HG03196 (cell line): Measurements from ENCODE around the gene RBBP8NL.

Experiments
- ATAC-seq: cut with Tn5 transposase; IDR thresholded peaks from one replicate; pipeline ENCODE4 v1.9.1; 2021; ENCODE audit not compliant: unreplicated experiment

Gene RBBP8NL

DNA sequence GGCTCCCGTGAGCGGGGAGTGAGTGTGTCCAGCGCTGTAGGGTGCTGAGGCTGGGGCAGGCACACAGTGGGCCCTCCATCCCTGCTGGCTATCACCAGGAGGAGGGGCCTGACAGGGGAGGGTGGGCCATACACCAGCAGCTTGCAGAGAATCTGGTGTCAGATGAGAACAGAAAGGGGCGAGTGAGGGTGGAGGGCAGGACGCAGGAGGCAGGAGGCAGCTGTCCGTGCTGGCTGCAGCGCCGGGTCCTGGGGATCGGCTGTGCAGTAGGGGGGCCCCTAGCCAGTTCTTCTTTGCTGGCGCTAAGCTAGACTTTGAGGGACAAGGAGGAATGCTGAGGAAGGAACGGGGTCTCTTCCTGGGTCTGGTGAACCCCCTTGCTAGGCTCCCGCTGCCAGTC, 18.7 kb downstream of the RBBP8NL start:
- no peak for ATAC-seq

DNA sequence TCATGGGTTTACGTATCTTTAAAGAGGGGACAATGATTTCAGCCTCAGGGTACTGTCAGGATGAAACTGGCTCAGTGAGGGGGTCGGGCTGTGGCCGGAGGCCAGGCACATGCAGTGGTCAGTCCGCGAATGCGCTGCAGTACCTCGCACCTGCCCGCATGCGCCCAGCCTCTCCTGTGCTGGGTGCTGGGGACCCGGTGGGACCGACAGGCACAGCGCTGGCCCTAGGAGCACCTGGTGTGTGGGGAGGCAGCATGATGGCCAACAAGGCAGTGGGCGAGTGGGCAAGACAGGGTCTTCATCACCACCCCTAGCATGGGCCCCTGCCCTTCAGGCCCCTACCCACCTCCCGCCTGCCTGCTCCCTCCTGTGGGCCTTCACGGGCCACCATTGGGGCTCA, 19.3 kb downstream of the RBBP8NL start:
- ATAC-seq: no peak

DNA sequence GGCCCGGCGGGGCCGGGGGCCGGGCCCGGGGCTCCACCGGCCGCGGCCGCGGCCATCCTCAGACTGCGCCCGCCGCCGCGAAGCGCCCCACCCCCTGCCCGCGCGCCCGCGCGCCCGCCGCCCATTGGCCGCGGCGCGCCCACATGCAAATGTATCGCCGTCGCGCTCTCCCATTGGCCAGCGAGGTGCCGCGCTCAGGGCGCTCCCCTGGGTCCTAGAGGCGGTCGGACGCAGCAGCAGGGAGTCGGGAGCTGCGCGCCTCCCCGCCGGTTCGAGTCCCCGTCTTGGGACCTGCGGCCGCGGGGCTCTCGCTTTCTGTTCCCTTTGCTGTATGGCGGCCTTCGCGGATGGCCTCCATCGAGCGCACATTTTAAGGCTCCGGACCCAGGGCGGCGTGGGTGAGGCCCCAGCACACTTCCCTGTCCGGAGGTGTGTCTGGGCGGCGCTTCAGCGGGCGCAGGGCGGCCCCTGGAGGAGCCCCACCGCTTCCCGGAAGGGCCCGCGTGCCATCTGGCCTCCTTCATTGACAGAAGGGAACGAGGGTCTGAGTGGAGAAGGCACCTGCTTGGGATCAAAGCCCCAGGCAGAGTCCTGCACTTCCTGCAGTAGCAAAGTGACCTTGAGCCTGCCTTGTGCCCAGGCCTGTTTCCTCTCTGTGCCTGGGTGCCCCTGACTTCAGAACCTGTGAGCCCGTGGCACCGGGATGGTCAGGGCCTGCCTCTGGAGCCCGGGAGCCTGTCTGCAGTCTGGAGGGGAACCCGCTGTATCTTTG, 19.9 kb downstream of the RBBP8NL start, which contains the start of gene CABLES2:
Gene CABLES2, minus strand, starts transcription at position 65 of the 772 bp plus-strand sequence. Its CDS starts 9 bp downstream, at position 56.
- peak; percentile 66 for ATAC-seq

DNA sequence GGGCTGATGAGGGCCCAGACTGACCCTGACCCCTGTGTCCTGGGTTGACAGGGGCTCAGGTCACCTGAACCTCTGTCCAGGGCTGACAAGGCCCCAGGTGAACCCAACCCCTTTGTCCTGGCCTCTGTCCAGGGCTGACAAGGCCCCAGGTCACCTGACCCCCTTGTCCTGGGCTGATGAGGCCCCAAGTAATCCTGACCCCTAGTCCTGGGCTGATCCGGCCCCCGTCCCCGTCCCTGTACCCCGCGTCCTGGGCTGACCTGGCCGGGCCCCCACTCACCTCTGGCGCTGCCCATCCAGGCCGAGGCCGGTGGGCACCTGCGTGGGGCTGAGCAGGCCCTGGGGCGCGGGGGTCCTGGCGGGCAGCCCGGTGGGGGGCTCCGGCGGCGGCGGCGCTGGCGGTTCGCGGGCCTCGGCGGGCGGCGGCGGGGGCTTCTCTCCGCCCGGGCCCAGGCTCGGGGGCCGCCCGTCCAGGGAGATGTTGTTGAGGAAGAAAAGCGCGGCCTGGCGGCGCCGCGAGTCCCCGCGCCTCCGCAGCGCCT, 20.6 kb downstream of the RBBP8NL start:
- peak; percentile 1 for ATAC-seq

DNA sequence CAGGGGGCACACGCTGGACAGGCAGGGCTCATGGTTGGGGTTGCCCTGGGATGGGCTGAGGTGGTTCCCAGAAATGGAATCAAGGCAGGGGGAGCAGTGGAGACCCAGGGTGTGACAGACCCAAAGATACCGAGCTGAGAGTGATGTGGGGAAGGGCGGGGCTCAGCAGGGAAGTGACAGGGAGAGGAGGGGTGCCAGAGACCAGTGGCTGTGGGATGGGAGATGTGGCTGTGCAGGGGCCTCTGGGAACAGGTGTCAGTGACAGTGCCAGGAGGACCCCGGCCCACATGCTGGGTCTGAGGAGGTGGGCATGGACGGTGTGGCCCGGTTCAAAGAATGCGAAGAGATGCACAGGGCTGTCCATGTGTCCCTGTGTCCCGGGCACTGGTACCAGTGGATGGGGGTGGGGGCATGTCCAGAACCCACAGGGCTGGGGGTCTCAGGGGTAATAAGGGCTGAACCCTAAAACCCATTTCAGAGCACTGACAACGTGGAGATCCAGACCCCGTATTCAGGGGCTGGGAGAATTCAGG, 21.3 kb downstream of the RBBP8NL start:
- ATAC-seq: no peak

DNA sequence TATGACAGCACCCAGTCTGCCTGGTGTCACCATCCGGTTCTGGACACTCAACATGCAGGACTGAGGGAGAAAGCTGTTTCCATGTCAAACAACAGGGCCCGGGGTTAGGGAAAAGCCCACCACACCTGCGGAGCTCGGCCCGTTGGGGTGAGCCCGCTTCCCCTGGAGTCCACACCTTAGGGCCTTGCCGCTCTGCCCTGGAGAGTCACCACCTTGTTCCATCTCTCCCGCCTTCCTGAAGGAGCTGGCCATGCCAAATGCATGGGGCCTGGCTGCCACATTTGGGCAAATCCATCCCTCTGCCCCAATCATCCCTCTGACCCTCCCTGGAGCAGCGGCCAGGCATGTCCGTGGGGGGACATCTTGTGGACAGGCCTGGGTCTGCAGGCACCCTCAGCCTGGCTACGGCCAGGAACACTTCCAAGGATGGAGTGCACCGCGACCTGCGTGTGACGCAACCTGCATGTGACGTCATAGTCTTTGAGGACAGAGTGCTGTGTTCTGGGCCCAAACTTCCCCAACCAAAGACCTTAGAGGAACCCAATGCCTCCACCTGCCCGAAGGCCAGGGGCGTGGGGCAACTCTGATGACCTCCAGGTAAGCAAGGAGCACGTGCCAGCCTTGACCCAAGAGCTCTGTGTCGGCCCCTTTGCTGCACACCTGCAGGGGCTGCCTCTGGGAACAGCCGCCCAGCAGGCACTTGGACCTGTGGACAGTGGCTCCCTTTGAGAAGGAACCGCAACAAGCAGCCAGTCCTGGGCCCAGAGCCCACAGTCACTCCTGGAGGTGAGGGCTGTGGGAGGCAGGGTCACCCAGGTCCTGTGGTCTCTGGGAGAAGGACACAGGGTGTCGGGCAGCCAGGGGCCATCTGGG, 22.0 kb downstream of the RBBP8NL start:
- no peak for ATAC-seq

DNA sequence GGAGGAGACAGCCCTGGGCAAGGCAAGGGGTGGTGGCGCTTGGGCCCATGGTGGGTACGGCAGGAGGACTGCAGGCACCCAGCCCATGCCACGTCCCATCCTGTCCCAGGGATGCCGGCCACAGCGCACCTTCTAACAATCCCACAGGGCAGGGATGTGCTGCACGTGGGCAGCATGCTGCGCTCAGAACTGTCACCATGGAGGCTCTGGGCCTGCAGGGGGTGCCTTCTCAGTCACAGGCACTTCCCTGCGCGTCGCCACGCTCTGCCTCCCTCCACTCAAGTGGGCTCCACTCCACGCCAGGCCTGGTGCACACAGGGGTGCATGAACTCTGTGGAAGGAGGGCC, 22.6 kb downstream of the RBBP8NL start:
- no peak for ATAC-seq

DNA sequence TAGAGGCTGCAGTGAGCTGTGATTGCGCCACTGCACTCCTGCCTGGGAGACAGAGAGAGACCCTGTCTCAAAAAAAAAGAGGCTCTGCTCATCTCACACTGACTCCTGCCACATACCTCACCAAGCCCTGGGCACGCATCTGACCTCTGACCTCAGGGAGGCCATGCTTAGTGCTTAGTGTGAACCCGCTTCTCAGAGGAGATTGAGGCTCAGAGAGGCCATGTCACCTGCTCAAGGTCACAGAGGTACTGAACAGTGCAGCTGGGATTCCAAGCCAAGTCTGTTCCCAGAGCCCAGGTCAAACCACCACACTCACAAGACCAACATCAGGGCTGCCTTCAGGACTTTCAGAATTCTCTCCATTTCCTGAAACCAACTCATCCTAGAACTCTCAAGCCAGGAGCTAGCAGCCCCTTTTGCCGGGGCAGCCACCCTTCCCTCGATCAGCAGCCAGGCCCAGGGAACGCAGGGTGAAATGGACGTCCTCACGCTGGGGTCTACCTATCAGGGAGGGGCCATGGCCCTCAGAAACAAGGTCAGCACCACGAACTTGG, 23.1 kb downstream of the RBBP8NL start:
- ATAC-seq: no peak

DNA sequence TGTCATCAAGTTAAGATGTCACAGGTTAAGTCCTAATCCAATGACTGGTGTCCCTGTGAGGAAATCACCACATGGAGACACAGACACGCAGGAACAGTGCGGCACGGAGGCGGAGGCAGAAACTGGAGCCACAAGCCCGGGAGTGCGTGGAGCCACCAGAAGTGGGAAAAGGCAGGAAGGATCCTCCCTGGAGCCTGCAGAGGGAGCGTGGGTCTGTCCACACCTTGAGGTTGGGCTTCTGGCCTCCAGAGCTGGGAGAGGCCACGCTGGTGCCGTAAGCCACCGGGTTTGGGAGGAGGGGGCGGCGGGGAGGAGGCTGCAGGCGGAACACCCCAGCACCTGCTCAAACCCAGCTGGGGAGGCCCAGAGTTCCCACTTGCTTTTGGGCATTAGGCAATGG, 24.0 kb downstream of the RBBP8NL start:
- no peak for ATAC-seq

DNA sequence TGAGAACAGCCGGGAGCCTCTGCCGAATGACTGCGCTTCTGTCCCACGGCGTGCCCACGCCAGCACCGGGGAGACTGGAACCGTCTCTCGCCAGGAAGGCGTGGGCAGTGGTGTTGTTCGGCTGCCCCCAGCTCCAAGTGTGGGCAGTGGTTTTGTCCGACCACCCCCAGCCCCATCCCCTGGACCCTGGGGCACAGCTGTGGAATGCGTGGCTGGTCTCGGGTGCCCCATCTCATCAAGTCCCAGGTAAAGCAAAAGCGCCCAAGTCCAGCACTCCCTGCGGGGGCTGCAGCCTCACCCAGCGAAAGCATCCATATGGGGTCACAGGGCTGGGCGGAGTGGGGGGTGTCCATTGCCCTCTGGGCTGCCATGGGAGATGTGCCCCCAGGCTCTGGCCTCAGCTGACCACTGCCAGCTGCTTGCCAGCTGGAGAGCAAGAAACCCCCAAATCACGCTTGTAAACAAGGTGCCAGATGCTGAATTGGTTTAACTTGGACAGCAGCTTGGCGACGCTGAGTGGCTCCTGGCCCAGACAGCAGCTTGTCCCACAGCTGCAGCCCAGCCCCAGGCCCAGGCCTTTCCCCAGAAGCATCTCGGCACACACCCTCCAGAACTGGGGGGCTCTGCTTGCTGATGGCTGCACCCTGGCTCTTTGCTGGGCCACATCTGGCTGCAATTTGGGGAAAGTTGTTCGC, 24.7 kb downstream of the RBBP8NL start:
- ATAC-seq: no peak

DNA sequence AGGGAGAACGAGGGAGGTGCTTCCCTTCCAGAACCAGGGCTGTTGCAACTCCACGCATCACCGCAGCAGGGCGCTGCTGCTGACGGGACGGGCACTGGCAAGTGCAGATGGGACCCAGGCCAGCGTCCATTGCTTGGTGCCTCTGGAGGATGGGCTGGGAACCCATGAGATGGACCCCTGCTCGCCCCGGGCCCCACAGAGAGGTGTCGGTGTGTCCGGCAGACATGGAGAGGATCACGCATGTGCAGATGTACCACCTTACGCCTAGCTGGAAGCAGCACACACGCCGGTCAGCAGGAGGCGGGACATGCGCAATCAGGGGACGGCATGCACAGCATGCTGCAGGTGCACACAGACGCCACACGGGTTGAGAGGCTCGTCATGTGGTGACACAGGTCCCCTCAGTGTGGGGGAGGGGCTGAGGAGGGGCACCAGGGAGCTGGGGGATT, 26.0 kb downstream of the RBBP8NL start:
- no peak for ATAC-seq

DNA sequence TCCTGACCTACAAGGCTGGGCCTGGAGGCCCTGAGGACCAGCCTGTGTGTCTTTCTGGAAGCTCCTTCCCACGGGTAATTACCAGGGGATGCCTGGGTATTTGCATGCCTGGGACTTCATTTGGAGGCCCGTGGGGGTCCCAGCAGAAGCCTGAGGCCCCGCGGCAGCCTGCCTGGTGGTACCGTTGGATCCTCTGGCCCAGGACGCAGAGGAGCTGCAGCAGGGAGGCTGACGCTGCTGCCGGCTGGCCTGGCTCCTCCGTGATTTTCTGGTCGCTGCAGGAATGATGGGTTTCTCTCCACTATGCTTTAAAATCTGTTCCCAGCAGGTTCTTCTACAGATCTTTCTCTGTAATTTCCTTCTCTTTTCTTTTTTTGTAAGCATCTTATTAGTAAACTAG, 26.8 kb downstream of the RBBP8NL start:
- ATAC-seq: no peak

DNA sequence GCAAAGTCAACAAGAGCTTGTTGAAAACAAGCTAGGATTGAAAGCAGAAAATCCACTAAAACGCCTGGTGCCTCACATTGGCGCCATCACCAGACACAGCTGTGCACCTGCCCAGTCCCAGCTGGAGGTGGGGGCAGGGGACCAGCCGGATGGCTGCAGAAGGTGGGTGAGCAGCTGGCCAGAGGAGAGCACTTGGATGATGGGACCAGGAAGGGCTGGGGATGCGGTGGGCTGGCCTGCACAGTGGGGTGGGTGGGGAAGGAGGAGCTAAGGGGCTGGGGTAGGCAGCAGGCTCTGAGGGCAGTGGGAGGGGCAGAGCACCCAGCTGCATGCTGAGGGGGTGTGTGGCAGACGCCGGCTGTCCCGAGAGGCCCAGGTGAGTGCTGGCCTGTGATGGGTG, 27.3 kb downstream of the RBBP8NL start:
- ATAC-seq: no peak

DNA sequence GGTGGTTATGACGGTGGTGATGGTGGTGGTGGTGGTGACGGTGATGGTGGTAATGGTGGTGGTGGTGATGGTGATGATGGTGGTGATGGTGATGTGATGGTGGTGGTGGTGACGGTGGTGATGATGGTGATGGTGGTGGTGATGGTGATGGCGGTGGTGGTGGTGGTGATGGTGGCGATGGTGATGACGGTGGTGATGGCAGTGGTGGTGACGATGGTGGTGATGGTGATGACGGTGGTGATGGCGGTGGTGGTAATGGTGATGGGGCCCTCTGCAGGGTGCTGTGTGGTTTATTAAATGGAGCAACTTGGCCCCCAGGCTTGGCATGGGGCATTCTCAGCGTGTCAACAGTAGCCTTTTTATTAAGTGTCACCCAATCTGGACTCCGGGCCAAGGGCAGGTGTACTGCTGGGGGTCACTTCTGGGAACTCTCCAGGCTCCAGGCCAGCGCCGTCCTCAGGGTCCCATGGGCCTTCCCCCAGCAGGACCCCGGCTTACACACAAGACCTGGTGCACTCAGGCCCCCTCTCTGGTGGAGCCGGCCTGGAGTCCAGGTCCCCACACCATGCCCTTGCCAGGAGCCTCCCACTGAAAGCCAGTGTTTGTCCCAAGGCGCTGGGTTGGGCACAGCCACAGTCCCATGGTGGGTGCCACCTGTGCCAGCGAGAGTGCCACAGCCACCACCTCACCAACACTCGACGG, 29.1 kb downstream of the RBBP8NL start:
- ATAC-seq: no peak

DNA sequence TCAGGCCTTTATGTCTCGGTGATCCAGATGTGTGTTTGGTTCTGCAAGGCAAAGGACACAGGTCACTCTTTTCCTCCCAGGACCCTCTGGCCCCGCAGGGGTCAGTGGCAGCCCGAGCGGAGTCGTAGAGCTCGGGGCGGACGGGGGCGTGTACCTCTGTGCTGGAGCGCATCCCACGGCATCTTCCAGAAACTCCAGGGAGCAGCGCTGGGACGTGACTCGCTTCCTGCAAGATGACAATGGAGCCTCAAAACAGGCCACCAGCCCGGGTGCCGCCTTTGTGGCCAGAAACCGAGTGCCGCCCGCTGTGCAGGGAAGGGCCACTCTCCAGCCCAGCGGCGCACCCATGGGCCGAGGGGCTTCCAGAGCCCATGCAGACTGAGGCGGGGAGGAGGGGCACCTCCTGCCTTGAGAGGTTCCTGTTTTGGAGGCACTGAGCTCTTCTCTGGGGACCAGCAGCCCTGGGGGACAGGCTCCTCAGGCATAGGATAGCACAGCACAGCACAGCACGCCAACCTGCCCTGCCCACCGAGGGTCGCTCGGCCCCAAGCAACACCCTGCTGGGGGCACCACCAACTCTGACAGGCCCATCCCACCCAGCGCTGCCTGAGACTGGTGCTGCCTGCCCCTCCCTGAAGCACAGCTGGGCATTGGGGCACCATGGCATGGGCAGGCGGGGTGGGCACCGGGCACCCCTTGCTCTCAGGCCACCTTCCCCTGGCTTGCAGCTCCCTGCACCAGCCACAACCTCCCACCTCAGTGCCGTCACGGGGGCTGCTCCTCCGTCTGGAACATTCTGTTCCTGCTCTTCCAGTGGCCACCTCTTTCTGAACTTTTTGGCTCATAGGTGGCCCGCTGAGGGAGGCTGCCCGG, 30.7 kb downstream of the RBBP8NL start:
- ATAC-seq: no peak

DNA sequence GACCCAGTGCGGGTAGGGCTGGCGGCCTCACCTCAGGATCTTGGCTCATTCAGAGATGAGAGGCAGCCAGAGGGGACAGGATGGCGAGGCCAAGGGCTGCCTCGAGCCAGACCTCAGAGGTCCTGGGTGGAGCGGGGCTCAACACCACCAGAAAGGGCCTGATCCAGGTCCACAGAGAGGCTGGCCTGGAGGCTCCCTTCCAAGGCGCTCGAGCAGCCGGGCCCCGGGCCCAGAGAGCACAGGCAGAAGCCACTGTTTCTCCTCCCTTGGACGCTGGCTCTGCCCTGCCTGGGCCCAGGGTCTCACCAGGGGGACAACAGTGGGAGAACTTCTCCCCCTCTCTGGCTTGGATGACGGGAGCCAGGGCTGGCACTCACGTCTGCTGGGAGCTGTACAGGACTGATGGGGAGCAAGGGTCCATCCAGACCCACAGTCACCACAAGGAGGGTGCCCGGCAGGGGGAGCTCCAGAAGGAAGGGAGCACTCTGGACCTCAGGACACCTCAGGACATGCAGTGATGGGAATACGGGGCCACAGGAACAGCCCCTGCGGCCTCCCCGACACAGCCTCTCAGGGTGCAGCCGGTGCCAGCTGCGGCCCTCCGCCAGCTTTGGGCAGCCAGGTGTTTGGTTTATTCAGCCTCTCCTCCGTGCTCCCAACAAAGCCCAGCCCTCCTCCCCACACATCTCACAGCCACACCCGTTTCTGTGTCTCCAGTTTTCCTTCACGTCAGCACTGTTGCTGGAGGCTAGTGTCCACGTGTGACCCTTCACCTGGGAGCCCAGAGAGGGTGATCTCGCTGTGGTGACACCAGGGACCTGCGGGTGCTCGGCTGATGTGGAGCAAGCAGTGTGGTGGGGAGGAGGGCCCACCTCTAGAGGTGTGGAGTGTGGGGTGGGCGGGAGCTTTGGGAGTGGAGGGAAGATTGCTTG, 31.8 kb downstream of the RBBP8NL start:
- no peak for ATAC-seq

DNA sequence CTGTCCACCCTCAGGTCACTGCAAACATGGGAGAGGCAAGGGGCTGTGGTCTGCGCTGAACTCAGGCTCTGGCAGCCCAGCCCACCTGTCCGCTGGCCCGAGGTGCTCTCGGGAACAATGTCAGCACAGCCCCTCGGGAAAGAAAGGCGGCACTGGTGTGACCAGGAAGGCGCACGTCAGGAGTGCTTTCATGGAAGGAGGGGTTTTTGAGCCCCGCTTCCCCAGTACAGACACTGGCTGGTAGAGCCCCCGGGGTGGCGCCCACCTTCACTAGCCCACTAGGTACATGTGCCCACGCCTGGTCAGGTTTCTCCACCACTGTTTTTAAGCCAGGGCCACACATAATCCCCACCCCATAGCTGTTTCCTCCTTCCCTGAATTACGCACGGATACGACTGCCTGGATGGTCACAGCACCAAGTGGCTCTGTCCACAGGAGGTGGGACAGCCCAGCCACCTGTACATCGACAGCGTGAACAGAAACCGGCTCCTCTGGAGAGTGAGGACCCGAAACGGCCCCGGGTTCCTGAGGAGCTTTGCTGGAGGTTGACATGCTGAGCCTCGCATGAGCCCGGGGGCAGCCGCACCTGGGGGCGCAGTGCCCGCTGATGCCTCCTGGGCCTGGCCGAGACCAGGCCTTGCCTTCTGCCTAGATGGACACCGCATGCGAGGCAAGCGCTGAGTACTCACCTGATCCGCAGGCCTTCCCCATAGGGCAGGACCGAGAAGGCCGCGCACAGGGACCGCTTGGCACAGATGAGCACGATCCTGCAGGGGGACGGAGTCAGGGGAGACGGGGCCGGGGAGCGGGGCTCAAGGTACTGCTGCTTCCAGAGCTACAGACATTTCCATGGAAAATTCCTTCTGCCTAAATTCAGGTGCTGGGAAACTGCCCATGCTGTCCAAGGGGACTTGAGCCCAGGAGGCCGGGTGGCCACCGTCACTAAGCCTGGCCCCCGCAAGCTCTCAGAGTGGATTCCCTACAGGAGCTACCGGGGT, 32.8 kb downstream of the RBBP8NL start:
- ATAC-seq: no peak
